Mammary epithelial cell (primary cell): ENCODE measurements around the gene ADAMTS17.

ENCODE experiments used
- EZH2 ChIP-seq: IDR thresholded peaks from 2 replicates; pipeline ENCODE4 v1.6.1; 2012; ENCODE audit warnings: low read length, inconsistent platforms, borderline replicate concordance
- TF ChIP-seq, protein P1 (sequence below), 2 donors: IDR thresholded peaks in 1 of 2; conservative IDR thresholded peaks in 1 of 2; 2 replicates each; pipeline ENCODE4 v1.5.1; 2011 to 2012; ENCODE audit warnings: inconsistent platforms in 2 of 2, low read length in 2 of 2, mild to moderate bottlenecking in 2 of 2, control low read depth in 1 of 2, low read depth in 1 of 2; ENCODE audit not compliant: insufficient read depth in 1 of 2; ENCODE audit errors: extremely low read depth in 1 of 2

DNA sequence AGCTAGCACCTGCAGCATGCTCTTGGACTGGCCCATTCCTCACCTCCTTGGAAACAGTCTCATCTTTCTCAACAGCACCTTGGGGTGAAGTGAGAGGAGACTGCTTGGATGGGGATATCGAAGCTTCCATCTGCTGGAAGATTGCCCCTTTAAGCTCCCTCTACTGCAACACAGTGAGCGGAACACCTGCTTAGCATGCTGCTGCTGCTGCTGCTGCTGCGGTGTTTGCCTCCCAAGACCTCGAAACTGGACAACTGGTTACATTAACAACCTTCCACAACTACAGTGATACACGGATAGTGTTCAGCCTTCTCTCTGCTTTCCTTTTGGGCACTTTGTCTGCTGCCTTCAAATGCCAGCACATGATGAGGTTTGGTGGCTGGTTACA is 354.7 kb downstream of the ADAMTS17 start:
- no peak for TF ChIP-seq EZH2
- TF ChIP-seq, protein P1, sequence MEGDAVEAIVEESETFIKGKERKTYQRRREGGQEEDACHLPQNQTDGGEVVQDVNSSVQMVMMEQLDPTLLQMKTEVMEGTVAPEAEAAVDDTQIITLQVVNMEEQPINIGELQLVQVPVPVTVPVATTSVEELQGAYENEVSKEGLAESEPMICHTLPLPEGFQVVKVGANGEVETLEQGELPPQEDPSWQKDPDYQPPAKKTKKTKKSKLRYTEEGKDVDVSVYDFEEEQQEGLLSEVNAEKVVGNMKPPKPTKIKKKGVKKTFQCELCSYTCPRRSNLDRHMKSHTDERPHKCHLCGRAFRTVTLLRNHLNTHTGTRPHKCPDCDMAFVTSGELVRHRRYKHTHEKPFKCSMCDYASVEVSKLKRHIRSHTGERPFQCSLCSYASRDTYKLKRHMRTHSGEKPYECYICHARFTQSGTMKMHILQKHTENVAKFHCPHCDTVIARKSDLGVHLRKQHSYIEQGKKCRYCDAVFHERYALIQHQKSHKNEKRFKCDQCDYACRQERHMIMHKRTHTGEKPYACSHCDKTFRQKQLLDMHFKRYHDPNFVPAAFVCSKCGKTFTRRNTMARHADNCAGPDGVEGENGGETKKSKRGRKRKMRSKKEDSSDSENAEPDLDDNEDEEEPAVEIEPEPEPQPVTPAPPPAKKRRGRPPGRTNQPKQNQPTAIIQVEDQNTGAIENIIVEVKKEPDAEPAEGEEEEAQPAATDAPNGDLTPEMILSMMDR (conservative IDR thresholded peaks at IDR 0.05 in 1 of 2, IDR thresholded peaks at IDR 0.05 in 1 of 2; ENCODE audit: extremely low read depth in 1 of 2, insufficient read depth in 1 of 2, low read depth in 1 of 2, low read length in 2 of 2), result no peak
